PC-9 (cell line): ENCODE data around the gene TAF4. TPM values are rescaled to one million over a fixed set of nuclear protein-coding genes. Genes with fewer than 3 reads are reported as not detected.

Source experiments
- BruUV-seq: library from RNA; stranded (reverse); fragments of 400-500 nt; replicated peaks from 2 replicates; lab custom pipeline; 2021; lab: Mats Ljungman, UMichigan
- CTCF ChIA-PET: fragments of 300-600 bp; sonication (Branson Sonifier 250); formaldehyde crosslinking; loops from one replicate; lab custom pipeline; 2022; ENCODE audit warnings: antibody characterized with exemption; lab: Charles Lee
- POLR2A ChIA-PET: fragments of 300-600 bp; sonication (Branson Sonifier 250); formaldehyde crosslinking; loops from one replicate; lab custom pipeline; 2022; ENCODE audit warnings: antibody characterized with exemption; ENCODE audit not compliant: unreplicated experiment; lab: Charles Lee
- DNase-seq, 2 experiments: peaks; one replicate each; pipeline versions ENCODE4 v3.0.0 to v3.0.0-alpha.2; 2015 to 2022; ENCODE audit warnings: mixed read lengths in 1 of 2
- H2AFZ ChIP-seq: fragments of 200-600 bp; sonication (generic); 2 replicates; pipeline ENCODE4 v1.8.1; 2017; ENCODE audit warnings: antibody characterized with exemption
- H3F3A ChIP-seq: fragments of 200-600 bp; sonication (generic); 2 replicates; pipeline ENCODE4 v1.8.1; 2017; ENCODE audit warnings: antibody characterized with exemption, mild to moderate bottlenecking, low read depth; ENCODE audit not compliant: insufficient read depth
- H3K27ac ChIP-seq: fragments of 200-600 bp; sonication (generic); 2 replicates; pipeline ENCODE4 v1.6.1; 2016; ENCODE audit warnings: mixed run types
- H3K27me3 ChIP-seq: fragments of 200-600 bp; sonication (generic); 2 replicates; pipeline ENCODE4 v1.6.1; 2016; ENCODE audit warnings: low read depth, mixed run types; ENCODE audit not compliant: insufficient read depth
- H3K36me3 ChIP-seq: fragments of 200-600 bp; sonication (generic); 2 replicates; pipeline ENCODE4 v1.6.1; 2016; ENCODE audit warnings: low read depth, mixed run types
- H3K4me1 ChIP-seq: fragments of 200-600 bp; sonication (generic); replicated peaks from 2 replicates; pipeline ENCODE4 v1.6.1; 2016; ENCODE audit warnings: mixed run types; ENCODE audit not compliant: insufficient read depth
- H3K4me2 ChIP-seq: fragments of 200-600 bp; sonication (generic); 2 replicates; pipeline ENCODE4 v1.6.1; 2017; ENCODE audit warnings: mixed run types
- H3K4me3 ChIP-seq: fragments of 200-600 bp; sonication (generic); 2 replicates; pipeline ENCODE4 v1.6.1; 2016; ENCODE audit warnings: mixed run types
- H3K79me2 ChIP-seq: fragments of 200-600 bp; sonication (generic); 2 replicates; pipeline ENCODE4 v1.6.1; 2017; ENCODE audit warnings: low read depth, mixed run types
- H3K9me2 ChIP-seq: fragments of 200-600 bp; sonication (generic); 2 replicates; pipeline ENCODE4 v1.8.1; 2017; ENCODE audit warnings: mild to moderate bottlenecking; ENCODE audit not compliant: insufficient read depth
- H3K9me3 ChIP-seq: fragments of 200-600 bp; sonication (generic); 2 replicates; pipeline ENCODE4 v1.8.1; 2016; ENCODE audit warnings: low read depth; ENCODE audit not compliant: insufficient read depth
- H4K20me1 ChIP-seq: fragments of 200-600 bp; sonication (generic); 2 replicates; pipeline ENCODE4 v1.8.1; 2017; ENCODE audit not compliant: insufficient read depth
- EZH2 ChIP-seq: fragments of 200-600 bp; sonication (generic); IDR thresholded peaks from 2 replicates; pipeline ENCODE4 v1.8.0; 2017; ENCODE audit warnings: antibody characterized with exemption, low read depth
- intact Hi-C: fragments of 100-400 bp; cut with micrococcal nuclease; formaldehyde crosslinking; loops from one replicate; pipeline ENCODE4 v1.10.0; 2022; ENCODE audit not compliant: unreplicated experiment
- total RNA-seq: library from RNA; stranded (reverse); gene quantifications from 2 replicates; pipeline ENCODE4 v1.2.3, GENCODE V29; 2021
- TF ChIP-seq, protein P1 (sequence below): fragments of 200-600 bp; sonication (generic); conservative IDR thresholded peaks from 2 replicates; pipeline ENCODE4 v1.6.1; 2017; ENCODE audit warnings: mixed run types, antibody characterized with exemption, mild to moderate bottlenecking, moderate library complexity

Gene TAF4
- total RNA-seq, 1 experiment from 2014 or later, result 32.5 TPM

DNA sequence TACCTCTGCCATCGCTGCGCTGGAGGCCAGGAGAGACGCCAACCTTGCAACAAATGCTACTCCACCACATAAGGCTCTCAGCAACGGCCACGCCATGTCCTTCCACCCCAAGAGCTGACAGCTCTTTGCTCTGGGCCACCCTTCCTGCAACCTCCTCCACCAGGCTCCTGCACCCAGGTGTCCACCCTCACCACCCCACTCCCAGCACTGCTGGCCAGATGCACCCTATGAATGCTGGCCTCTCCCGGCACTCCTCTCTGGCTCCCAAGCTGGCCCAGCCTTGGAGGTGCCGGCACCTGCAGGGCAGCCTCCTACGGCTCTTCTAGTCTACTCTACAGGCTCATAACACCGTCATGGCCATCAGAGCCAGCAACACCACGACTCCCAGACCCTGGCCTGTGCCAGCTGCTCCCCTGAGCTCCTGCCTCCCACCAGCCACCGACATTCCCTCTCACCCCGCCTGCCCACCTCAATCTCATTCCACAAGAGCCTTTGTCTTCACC, 11.2 kb downstream of the TAF4 start:
- intact Hi-C loops, result no loop called here
- no peak for DNase-seq
- Histone ChIP-seq H3K9me2 (no peaks in the 10 kb centered on the region), H3K4me1 (no peaks in the 10 kb centered on the region), H3K36me3 (no peaks in the 10 kb centered on the region), H2AFZ (no peak overlapping the region), H3K27me3 (no peaks in the 10 kb centered on the region), H3K4me3 (no peak overlapping the region), H3K9me3 (no peaks in the 10 kb centered on the region), H3K79me2 (peaks cover 75% of the 10 kb centered on the region), H3K4me2 (no peak overlapping the region), H4K20me1 (peaks cover 55% of the 10 kb centered on the region), H3F3A (no peaks in the 10 kb centered on the region), H3K27ac (no peak overlapping the region)
- TF ChIP-seq, protein P1, sequence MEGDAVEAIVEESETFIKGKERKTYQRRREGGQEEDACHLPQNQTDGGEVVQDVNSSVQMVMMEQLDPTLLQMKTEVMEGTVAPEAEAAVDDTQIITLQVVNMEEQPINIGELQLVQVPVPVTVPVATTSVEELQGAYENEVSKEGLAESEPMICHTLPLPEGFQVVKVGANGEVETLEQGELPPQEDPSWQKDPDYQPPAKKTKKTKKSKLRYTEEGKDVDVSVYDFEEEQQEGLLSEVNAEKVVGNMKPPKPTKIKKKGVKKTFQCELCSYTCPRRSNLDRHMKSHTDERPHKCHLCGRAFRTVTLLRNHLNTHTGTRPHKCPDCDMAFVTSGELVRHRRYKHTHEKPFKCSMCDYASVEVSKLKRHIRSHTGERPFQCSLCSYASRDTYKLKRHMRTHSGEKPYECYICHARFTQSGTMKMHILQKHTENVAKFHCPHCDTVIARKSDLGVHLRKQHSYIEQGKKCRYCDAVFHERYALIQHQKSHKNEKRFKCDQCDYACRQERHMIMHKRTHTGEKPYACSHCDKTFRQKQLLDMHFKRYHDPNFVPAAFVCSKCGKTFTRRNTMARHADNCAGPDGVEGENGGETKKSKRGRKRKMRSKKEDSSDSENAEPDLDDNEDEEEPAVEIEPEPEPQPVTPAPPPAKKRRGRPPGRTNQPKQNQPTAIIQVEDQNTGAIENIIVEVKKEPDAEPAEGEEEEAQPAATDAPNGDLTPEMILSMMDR, result no peak
- TF ChIP-seq EZH2, result no peak
- POLR2A ChIA-PET, result no interaction called here
- no TSS peak for BruUV-seq
- CTCF ChIA-PET, result interaction anchor here (0.6 kb wide), 1 partner anchor 74 kb away, joined by 3 read pairs; no protein-coding TSS in a partner anchor

- H3F3A ChIP-seq, result no peaks in the 10 kb centered on the region
- no peak for DNase-seq
- H3K4me3 ChIP-seq, result no peak overlapping the region
- no peak overlapping the region for H2AFZ ChIP-seq
- CTCF ChIA-PET, result no interaction called here
- peaks cover 56% of the 10 kb centered on the region for H4K20me1 ChIP-seq
- no peak for TF ChIP-seq EZH2
- TF ChIP-seq, protein P1, result no peak
- no peaks in the 10 kb centered on the region for H3K9me3 ChIP-seq
- H3K27me3 ChIP-seq, result no peaks in the 10 kb centered on the region
- intact Hi-C loops, result no loop called here
- H3K4me1 ChIP-seq, result no peaks in the 10 kb centered on the region
- H3K79me2 ChIP-seq, result peaks cover 74% of the 10 kb centered on the region
- no peaks in the 10 kb centered on the region for H3K36me3 ChIP-seq
- no peak overlapping the region for H3K4me2 ChIP-seq
- no TSS peak for BruUV-seq
- POLR2A ChIA-PET, result no interaction called here
- H3K27ac ChIP-seq, result no peak overlapping the region
- H3K9me2 ChIP-seq, result no peaks in the 10 kb centered on the region
Measured at GRCh38 chr20:62053465-62054196, 12.1 kb downstream of the TAF4 start.

GRCh38 chr20:62052842-62053464, 12.7 kb downstream of the TAF4 start:
- intact Hi-C loops, result no loop called here
- Histone ChIP-seq H3K27me3 (no peaks in the 10 kb centered on the region), H3K27ac (no peak overlapping the region), H4K20me1 (peaks cover 62% of the 10 kb centered on the region), H3K4me2 (no peak overlapping the region), H3K79me2 (peaks cover 80% of the 10 kb centered on the region), H3K9me2 (no peaks in the 10 kb centered on the region), H3K4me1 (no peaks in the 10 kb centered on the region), H3F3A (no peaks in the 10 kb centered on the region), H3K36me3 (no peaks in the 10 kb centered on the region), H3K4me3 (no peak overlapping the region), H2AFZ (no peak overlapping the region), H3K9me3 (no peaks in the 10 kb centered on the region)
- no TSS peak for BruUV-seq
- ChIA-PET POLR2A (no interaction called here), CTCF (no interaction called here)
- DNase-seq, result no peak
- TF ChIP-seq EZH2, result no peak
- TF ChIP-seq, protein P1, result no peak
